AG04449 (cell line): ENCODE data around the gene CERS5.

Experiments used
- CTCF ChIA-PET: fragments of 350-600 bp; formaldehyde crosslinking; extraction: SDS; loops from one replicate; lab custom pipeline; 2021; ENCODE audit warnings: antibody characterized with exemption; lab: Yijun Ruan, JAX
- POLR2A ChIA-PET: fragments of 400-600, 350-600 bp; formaldehyde crosslinking; extraction: SDS; loops from one replicate; lab custom pipeline; 2020; ENCODE audit warnings: antibody characterized with exemption, inconsistent platforms; lab: Yijun Ruan, JAX
- DNase-seq: peaks from one replicate; pipeline ENCODE4 v3.0.0-alpha.2; 2010; ENCODE audit warnings: low read depth, low spot score
- H3K4me3 ChIP-seq: 2 replicates; pipeline ENCODE4 v1.5.1; 2011; ENCODE audit warnings: low read depth, mild to moderate bottlenecking, control low read depth, low read length
- TF ChIP-seq, protein P1 (sequence below): IDR thresholded peaks from one replicate; pipeline ENCODE4 v1.5.1; 2011; ENCODE audit warnings: mild to moderate bottlenecking, moderate library complexity, low read length, control low read depth, inconsistent platforms; ENCODE audit not compliant: insufficient read depth; ENCODE audit errors: missing control alignments

The CERS5 gene

DNA sequence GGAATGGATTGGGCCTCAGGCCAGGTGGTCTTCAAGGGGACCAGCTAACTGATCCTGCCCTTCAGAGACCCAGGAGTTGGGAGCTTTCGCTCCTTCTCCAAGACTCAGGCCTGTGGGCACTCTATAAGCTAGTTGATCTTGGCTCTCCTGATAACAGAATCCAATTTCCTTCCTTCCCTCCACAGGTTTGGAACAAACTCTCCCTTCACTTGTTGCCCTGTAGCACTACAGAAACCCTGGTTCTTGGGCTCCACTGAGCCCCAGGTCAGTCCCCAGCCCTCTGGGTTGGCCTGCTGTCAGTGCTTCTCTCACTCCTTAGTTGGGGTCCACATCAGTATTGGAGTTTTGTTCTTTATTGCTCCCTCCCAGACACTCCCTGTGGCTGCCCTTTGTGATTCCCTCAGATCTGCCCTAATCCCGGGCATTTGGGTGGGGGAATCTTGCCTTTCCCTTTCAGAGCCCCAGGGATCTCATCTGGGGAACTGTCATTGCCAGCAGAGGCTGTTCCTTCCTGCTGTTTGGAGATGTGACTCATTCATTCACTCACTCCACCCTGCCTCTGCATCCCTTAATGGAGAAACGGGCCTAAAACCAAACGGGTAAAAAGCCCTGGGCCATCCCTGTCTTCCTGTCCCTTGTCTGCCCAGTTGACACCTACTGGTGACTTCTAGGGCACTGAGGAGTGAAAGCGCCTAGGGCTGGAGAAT lies 67.7 kb downstream of the CERS5 start:
- ChIA-PET CTCF (interaction anchor here (1.6 to 7.0 kb wide), 3 partner anchors 11 to 15 kb away, joined by 6 to 144 read pairs (median 57); partner anchors contain the start of genes COX14 and SMARCD1), POLR2A (interaction anchor here (1.1 to 1.4 kb wide), 2 partner anchors 12 to 15 kb away, joined by 3 to 6 read pairs; partner anchors contain the start of gene COX14)

DNA sequence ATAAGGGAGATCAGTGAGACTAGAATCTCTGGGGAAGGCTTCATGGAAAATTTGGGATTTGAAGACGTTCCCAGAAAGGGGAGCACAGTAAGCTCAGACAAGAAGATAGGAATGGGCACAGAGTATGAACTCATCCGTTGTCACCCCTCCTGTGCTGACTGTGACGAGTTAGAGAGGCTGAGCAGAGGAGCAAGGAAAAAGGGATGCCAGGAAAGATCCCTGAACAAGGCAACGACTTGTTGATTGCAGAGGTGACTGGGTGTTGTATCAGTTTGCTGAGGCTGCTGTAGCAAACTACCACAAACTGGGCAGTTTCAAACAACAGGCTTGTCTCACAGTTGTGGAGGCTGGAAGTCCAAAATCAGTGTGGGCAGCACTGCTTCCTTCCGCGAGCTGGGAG lies 69.2 kb downstream of the CERS5 start:
- DNase-seq = no peak
- no peak overlapping the region for H3K4me3 ChIP-seq
- POLR2A ChIA-PET = interaction anchor here (1.4 kb wide), 1 partner anchor 13 kb away, joined by 6 read pairs; the partner anchor contains the start of gene COX14
- CTCF ChIA-PET = interaction anchor here (1.0 to 7.0 kb wide), 5 partner anchors 10 to 216 kb away, joined by 3 to 144 read pairs (median 3); partner anchors contain the start of genes COX14 and SMARCD1
- TF ChIP-seq, protein P1, sequence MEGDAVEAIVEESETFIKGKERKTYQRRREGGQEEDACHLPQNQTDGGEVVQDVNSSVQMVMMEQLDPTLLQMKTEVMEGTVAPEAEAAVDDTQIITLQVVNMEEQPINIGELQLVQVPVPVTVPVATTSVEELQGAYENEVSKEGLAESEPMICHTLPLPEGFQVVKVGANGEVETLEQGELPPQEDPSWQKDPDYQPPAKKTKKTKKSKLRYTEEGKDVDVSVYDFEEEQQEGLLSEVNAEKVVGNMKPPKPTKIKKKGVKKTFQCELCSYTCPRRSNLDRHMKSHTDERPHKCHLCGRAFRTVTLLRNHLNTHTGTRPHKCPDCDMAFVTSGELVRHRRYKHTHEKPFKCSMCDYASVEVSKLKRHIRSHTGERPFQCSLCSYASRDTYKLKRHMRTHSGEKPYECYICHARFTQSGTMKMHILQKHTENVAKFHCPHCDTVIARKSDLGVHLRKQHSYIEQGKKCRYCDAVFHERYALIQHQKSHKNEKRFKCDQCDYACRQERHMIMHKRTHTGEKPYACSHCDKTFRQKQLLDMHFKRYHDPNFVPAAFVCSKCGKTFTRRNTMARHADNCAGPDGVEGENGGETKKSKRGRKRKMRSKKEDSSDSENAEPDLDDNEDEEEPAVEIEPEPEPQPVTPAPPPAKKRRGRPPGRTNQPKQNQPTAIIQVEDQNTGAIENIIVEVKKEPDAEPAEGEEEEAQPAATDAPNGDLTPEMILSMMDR = no peak

More for the DNA sequence above, 67.7 kb downstream of the CERS5 start:
- TF ChIP-seq, protein P1 = no peak
- no peak overlapping the region for H3K4me3 ChIP-seq
- DNase-seq = no peak

DNA sequence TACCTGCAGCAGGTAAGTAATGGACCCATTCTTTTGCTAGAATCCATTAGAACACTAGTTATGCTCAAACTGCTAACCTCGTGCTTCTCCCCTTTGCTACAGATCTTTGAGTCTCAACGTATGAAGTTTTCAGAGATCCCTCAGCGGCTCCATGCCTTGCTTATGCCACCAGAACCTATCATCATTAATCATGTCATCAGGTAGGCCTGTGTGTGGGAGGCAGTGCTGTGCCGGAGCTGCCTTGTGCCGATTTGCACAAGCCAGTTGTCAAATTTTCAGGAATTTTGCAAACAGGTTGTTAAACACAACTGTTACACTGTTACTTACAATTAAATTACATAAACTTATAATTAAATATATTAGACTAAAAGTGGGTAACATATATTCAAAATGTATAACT lies 76.8 kb downstream of the CERS5 start:
- ChIA-PET POLR2A (interaction anchor here (0.6 to 1.4 kb wide), 2 partner anchors 19 to 20 kb away, joined by 4 read pairs; no protein-coding TSS in a partner anchor), CTCF (interaction anchor here (1.1 to 12.4 kb wide), 10 partner anchors 8 to 141 kb away, joined by 3 to 244 read pairs (median 28); partner anchors contain the start of genes COX14 and GPD1)
- no peak for DNase-seq
- H3K4me3 ChIP-seq = no peak overlapping the region
- TF ChIP-seq, protein P1 = no peak

DNA sequence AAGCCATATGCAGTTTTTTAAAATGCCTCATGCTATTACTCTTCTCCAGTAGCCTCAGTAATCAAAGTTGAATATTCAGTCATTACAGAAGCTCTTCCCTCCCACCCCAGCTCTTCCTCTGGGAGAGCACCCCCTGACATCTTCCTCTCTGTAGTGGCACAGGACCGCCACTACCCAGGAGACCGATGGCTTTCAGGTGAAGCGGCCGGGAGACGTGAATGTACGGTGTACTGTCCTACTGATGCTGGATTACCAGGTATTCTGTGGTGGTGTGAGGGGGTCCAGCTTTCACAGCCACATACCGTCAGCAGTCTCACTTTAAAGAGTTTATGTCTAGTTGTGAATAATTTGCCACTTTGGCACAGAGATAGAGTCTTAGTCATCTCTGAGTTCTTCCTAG lies 77.4 kb downstream of the CERS5 start:
- CTCF ChIA-PET = interaction anchor here (0.9 to 12.4 kb wide), 16 partner anchors 9 to 225 kb away, joined by 3 to 244 read pairs (median 5); partner anchors contain the start of genes CERS5, COX14 and GPD1
- no peak overlapping the region for H3K4me3 ChIP-seq
- DNase-seq = no peak
- TF ChIP-seq, protein P1 = no peak
- POLR2A ChIA-PET = interaction anchor here (1.4 kb wide), 1 partner anchor 20 kb away, joined by 4 read pairs; no protein-coding TSS in a partner anchor

DNA sequence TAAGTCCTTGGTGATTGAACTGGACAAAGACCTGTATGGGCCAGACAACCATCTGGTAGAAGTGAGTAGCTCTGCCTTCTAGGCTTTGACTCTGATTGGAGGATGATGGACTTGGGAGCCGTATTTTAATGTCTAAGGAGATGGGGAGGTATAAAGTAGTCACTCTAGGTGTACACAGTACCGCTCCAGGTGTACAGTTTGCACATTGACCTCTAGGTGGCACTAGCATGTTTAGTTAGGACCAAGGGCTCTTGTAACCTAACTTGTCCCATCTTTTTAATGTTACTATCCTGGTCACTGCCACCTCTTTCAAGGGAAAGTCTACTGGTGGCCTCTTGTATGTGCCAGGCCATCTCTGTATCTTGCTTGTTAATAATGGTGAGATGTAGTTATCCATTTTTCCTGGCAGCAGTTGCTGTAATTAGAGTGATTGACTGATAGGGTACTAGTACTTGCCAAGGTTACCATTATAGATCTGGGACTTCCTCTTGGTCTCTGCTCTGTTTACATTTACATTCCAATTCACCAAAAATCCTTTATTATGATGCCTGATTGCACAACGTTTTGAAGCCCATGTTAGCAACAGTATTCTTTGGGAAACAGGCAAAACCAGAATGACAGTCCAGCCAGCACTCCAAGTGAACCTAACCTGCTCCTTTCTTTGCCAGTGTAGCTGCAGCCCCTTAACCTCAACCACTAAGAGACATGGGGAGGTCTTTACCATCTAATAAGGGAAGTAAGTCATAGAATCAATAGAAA lies 78.4 kb downstream of the CERS5 start:
- no peak for DNase-seq
- H3K4me3 ChIP-seq = no peak overlapping the region
- TF ChIP-seq, protein P1 = peak; percentile 66
- ChIA-PET CTCF (interaction anchor here (0.6 to 12.4 kb wide), 22 partner anchors 9 to 226 kb away, joined by 3 to 244 read pairs (median 5); partner anchors contain the start of genes CERS5, COX14 and GPD1), POLR2A (interaction anchor here (0.9 to 1.6 kb wide), 2 partner anchors 22 to 226 kb away, joined by 3 to 6 read pairs; no protein-coding TSS in a partner anchor)
